ENCODE results near the gene CDCA8. TPM values are rescaled to one million over a fixed set of nuclear protein-coding genes. Genes with fewer than 3 reads are reported as not detected.

The CDCA8 gene
- total and polyA plus RNA-seq, 2 donors (not counting 3 experiments of a cell fraction or from before 2014, with no cell fraction given): 38.5 to 45.7 TPM

DNA sequence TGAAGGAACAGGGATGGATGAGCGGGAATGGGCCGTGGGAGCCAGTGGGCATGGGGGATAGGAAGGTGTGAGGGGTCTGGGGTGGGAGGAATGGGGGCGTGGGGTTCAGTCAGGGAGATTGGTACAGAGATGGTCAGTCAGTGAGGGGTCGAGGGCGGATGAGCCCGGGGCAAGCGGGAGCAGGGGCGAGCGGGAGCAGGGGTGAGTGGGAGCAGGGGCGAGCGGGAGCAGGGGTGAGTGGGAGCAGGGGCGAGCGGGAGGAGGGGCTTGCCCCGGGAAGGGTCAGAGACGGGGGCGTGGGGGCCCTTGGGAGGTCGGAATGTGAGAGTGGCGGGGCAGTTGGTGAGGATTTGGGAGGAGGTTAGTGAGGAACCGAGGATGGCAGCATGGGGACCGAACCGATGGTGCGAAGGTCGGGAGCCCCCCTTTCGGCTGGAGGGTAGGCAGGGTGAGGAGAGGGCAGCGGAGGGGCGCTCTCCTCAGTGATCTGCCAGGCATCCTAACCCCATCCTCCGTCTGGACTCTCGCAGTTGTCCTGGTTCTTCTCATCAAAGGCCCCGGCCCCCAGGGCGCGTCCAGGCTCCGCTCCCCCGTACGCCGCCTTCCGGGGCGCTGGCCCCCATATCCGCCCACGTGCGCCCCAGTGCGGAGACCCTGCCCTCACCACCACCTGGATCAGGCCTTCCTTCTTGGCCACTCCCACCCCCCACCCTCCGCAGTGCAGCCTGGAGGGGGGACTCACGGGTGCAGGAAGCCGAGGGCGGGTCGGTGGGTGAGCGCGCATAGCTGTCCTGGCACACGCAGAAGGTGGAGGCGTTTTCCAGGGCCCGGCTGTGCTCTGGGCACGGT lies 61.4 kb downstream of the CDCA8 start:
- FAIRE-seq (no peak), DNase-seq (ENCODE audit: low read depth, low spot score) (no peak)
- H3K4me3 ChIP-seq (replicated peaks in 1 of 3; ENCODE audit: insufficient read depth in 1 of 3, low read depth in 1 of 3, low read length in 3 of 3): no peak overlapping the region
- BruUV-seq (replicated peaks): no TSS peak
- H3K27me3 ChIP-seq (ENCODE audit: control insufficient read depth in 2 of 2, insufficient read depth in 2 of 2, low read length in 2 of 2): peaks cover 27 to 33% of the 10 kb centered on the region in 2 experiments
- no peaks in the 10 kb centered on the region for H4K20me1 ChIP-seq (replicated peaks; ENCODE audit: control insufficient read depth, extremely low read depth, insufficient read depth, low read length)
- no peak overlapping the region for H2AFZ ChIP-seq (ENCODE audit: low read depth, low read length)
- TF ChIP-seq GATA2 (IDR thresholded peaks at IDR 0.05; ENCODE audit: insufficient read depth, insufficient read length, low read depth, low read length): no peak
- TF ChIP-seq EZH2 (IDR thresholded peaks at IDR 0.05; ENCODE audit: borderline replicate concordance, low read depth, low read length, severe bottlenecking): peak; percentile 70
- no peak for TF ChIP-seq FOS (IDR thresholded peaks at IDR 0.05; ENCODE audit: borderline replicate concordance, insufficient read depth, low read length)
- no peaks in the 10 kb centered on the region for H3K36me3 ChIP-seq (ENCODE audit: control insufficient read depth in 2 of 2, extremely low read depth in 1 of 2, insufficient read depth in 2 of 2, low read length in 2 of 2)
- dilution Hi-C loops (cut with MboI; ENCODE audit: extremely low pct_ligation_motif_present, low sequenced_read_pairs) (no loop called here), intact Hi-C loops (cut with micrococcal nuclease) (no loop called here)
- H3K27ac ChIP-seq (ENCODE audit: insufficient read depth, low read depth, low read length): no peak overlapping the region
- no peaks in the 10 kb centered on the region for H3K9me1 ChIP-seq (replicated peaks; ENCODE audit: control insufficient read depth, extremely low read depth, insufficient read depth, low read length)
- H3K79me2 ChIP-seq (ENCODE audit: control insufficient read depth, insufficient read depth, low read length): no peaks in the 10 kb centered on the region
- CTCF ChIA-PET: no interaction called here
- no peak overlapping the region for H3K9ac ChIP-seq (replicated peaks; ENCODE audit: extremely low read depth, insufficient read depth, low read length)
- H3K4me1 ChIP-seq (ENCODE audit: control insufficient read depth, extremely low read depth, insufficient read depth, low read length): no peaks in the 10 kb centered on the region
- no peak overlapping the region for H3K4me2 ChIP-seq (ENCODE audit: insufficient read depth, low read length)
- H3K9me3 ChIP-seq (replicated peaks; ENCODE audit: control insufficient read depth, insufficient read depth, low read length): no peaks in the 10 kb centered on the region
- POLR2A ChIA-PET: no interaction called here

DNA sequence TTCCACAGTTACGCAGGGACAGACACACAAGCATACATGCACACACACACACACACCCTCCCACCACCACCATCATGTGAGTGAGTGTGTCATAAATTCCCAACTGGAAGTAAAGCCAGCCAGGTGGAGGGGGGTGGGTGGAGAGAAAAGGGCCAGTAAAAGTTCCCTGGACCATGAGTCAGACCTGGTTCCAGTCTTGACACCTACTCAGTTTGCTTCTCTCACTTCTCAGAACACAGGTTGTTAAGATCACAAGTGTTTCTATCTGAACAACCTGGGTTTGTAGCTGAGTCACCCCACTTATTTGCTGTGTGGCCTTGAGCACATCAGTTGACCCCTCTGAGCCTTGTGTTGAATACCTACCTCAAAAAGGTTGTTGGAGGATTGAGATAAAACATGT lies 63.0 kb downstream of the CDCA8 start:
- no peaks in the 10 kb centered on the region for H3K36me3 ChIP-seq (ENCODE audit: control insufficient read depth in 2 of 2, extremely low read depth in 1 of 2, insufficient read depth in 2 of 2, low read length in 2 of 2)
- no peak overlapping the region for H3K9ac ChIP-seq (replicated peaks; ENCODE audit: extremely low read depth, insufficient read depth, low read length)
- H3K4me3 ChIP-seq (replicated peaks in 1 of 3; ENCODE audit: insufficient read depth in 1 of 3, low read depth in 1 of 3, low read length in 3 of 3): no peak overlapping the region
- BruUV-seq (replicated peaks): no TSS peak
- H3K4me2 ChIP-seq (ENCODE audit: insufficient read depth, low read length): no peak overlapping the region
- H2AFZ ChIP-seq (ENCODE audit: low read depth, low read length): no peak overlapping the region
- H3K4me1 ChIP-seq (ENCODE audit: control insufficient read depth, extremely low read depth, insufficient read depth, low read length): no peaks in the 10 kb centered on the region
- DNase-seq (ENCODE audit: low read depth, low spot score): no peak
- H3K27ac ChIP-seq (ENCODE audit: insufficient read depth, low read depth, low read length): no peak overlapping the region
- no peak for TF ChIP-seq JUN (IDR thresholded peaks at IDR 0.05; ENCODE audit: borderline replicate concordance, insufficient read depth, insufficient read length, low read depth)
- no peak for TF ChIP-seq POLR2AphosphoS5 (IDR thresholded peaks at IDR 0.05; ENCODE audit: insufficient read depth, low read depth, low read length)
- H4K20me1 ChIP-seq (replicated peaks; ENCODE audit: control insufficient read depth, extremely low read depth, insufficient read depth, low read length): no peaks in the 10 kb centered on the region
- dilution Hi-C loops (cut with MboI; ENCODE audit: extremely low pct_ligation_motif_present, low sequenced_read_pairs): no loop called here
- POLR2A ChIA-PET: no interaction called here
- intact Hi-C loops (cut with micrococcal nuclease): no loop called here
- H3K9me1 ChIP-seq (replicated peaks; ENCODE audit: control insufficient read depth, extremely low read depth, insufficient read depth, low read length): no peaks in the 10 kb centered on the region
- H3K27me3 ChIP-seq (ENCODE audit: control insufficient read depth in 2 of 2, insufficient read depth in 2 of 2, low read length in 2 of 2): peaks cover 25 to 33% of the 10 kb centered on the region in 2 experiments
- H3K79me2 ChIP-seq (ENCODE audit: control insufficient read depth, insufficient read depth, low read length): no peaks in the 10 kb centered on the region
- CTCF ChIA-PET: no interaction called here
- no peaks in the 10 kb centered on the region for H3K9me3 ChIP-seq (replicated peaks; ENCODE audit: control insufficient read depth, insufficient read depth, low read length)
- no peak for FAIRE-seq

Measured in endothelial cell of umbilical vein (primary cell).